ENCODE data around the gene DROSHA.

The DROSHA gene

GRCh38 chr5:31487506-31487905 is 44.4 kb downstream of the DROSHA start:
- Histone ChIP-seq H3K79me2 (ENCODE audit: insufficient read depth, low read length) (no peaks in the 10 kb centered on the region), H2AFZ (ENCODE audit: low read depth, low read length) (no peak overlapping the region), H3K9me3 (ENCODE audit: insufficient read depth, low read length, severe bottlenecking) (no peaks in the 10 kb centered on the region), H4K20me1 (ENCODE audit: insufficient read depth, low read length) (no peaks in the 10 kb centered on the region), H3K4me3 (ENCODE audit: low read depth in 1 of 2, low read length in 2 of 2) (no peak overlapping the region), H3K9ac (ENCODE audit: low read depth, low read length) (no peak overlapping the region), H3K4me1 (ENCODE audit: insufficient read depth, low read length) (no peaks in the 10 kb centered on the region), H3K4me2 (ENCODE audit: insufficient read depth, low read length) (no peak overlapping the region), H3K36me3 (ENCODE audit: insufficient read depth, low read length) (peaks cover 80% of the 10 kb centered on the region), H3K27me3 (ENCODE audit: insufficient read depth, low read length, poor library complexity) (no peaks in the 10 kb centered on the region), H3K27ac (ENCODE audit: low read length) (no peak overlapping the region)
- ATAC-seq (ENCODE audit: insufficient read depth, low read depth) (no peak), DNase-seq (no peak)
- TF ChIP-seq EZH2 (IDR thresholded peaks at IDR 0.05; ENCODE audit: borderline replicate concordance, low read depth, low read length, severe bottlenecking), result no peak

GRCh38 chr5:31486441-31486840 is 45.5 kb downstream of the DROSHA start:
- H3K9me3 ChIP-seq (ENCODE audit: insufficient read depth, low read length, severe bottlenecking), result no peaks in the 10 kb centered on the region
- no peak overlapping the region for H2AFZ ChIP-seq (ENCODE audit: low read depth, low read length)
- no peak for ATAC-seq (ENCODE audit: insufficient read depth, low read depth)
- H3K27me3 ChIP-seq (ENCODE audit: insufficient read depth, low read length, poor library complexity), result no peaks in the 10 kb centered on the region
- H4K20me1 ChIP-seq (ENCODE audit: insufficient read depth, low read length), result no peaks in the 10 kb centered on the region
- H3K4me3 ChIP-seq (ENCODE audit: low read depth in 1 of 2, low read length in 2 of 2), result no peak overlapping the region
- no peaks in the 10 kb centered on the region for H3K79me2 ChIP-seq (ENCODE audit: insufficient read depth, low read length)
- H3K9ac ChIP-seq (ENCODE audit: low read depth, low read length), result no peak overlapping the region
- H3K4me2 ChIP-seq (ENCODE audit: insufficient read depth, low read length), result no peak overlapping the region
- H3K27ac ChIP-seq (ENCODE audit: low read length), result no peak overlapping the region
- H3K36me3 ChIP-seq (ENCODE audit: insufficient read depth, low read length), result peaks cover 80% of the 10 kb centered on the region
- no peak for TF ChIP-seq EZH2 (IDR thresholded peaks at IDR 0.05; ENCODE audit: borderline replicate concordance, low read depth, low read length, severe bottlenecking)
- TF ChIP-seq CTCF (IDR thresholded peaks at IDR 0.05; ENCODE audit: borderline replicate concordance, extremely low read depth, low read length, poor library complexity, severe bottlenecking), result no peak
- no peaks in the 10 kb centered on the region for H3K4me1 ChIP-seq (ENCODE audit: insufficient read depth, low read length)
- DNase-seq, result no peak

- TF ChIP-seq CTCF (IDR thresholded peaks at IDR 0.05; ENCODE audit: borderline replicate concordance, extremely low read depth, low read length, poor library complexity, severe bottlenecking), result no peak
- TF ChIP-seq EZH2 (IDR thresholded peaks at IDR 0.05; ENCODE audit: borderline replicate concordance, low read depth, low read length, severe bottlenecking), result no peak
- ATAC-seq (ENCODE audit: insufficient read depth, low read depth), result no peak
- peaks cover 73% of the 10 kb centered on the region for H3K36me3 ChIP-seq (ENCODE audit: insufficient read depth, low read length)
- H3K9me3 ChIP-seq (ENCODE audit: insufficient read depth, low read length, severe bottlenecking), result no peaks in the 10 kb centered on the region
- H3K79me2 ChIP-seq (ENCODE audit: insufficient read depth, low read length), result no peaks in the 10 kb centered on the region
- no peak overlapping the region for H2AFZ ChIP-seq (ENCODE audit: low read depth, low read length)
- H3K27me3 ChIP-seq (ENCODE audit: insufficient read depth, low read length, poor library complexity), result no peaks in the 10 kb centered on the region
- H3K4me1 ChIP-seq (ENCODE audit: insufficient read depth, low read length), result no peaks in the 10 kb centered on the region
- H4K20me1 ChIP-seq (ENCODE audit: insufficient read depth, low read length), result no peaks in the 10 kb centered on the region
- no peak overlapping the region for H3K4me2 ChIP-seq (ENCODE audit: insufficient read depth, low read length)
- H3K9ac ChIP-seq (ENCODE audit: low read depth, low read length), result no peak overlapping the region
- no peak overlapping the region for H3K4me3 ChIP-seq (ENCODE audit: low read depth in 1 of 2, low read length in 2 of 2)
- DNase-seq, result no peak
- H3K27ac ChIP-seq (ENCODE audit: low read length), result no peak overlapping the region
Observed at GRCh38 chr5:31485376-31486207, 46.3 kb downstream of the DROSHA start.

- DNase-seq (no peak), ATAC-seq (ENCODE audit: insufficient read depth, low read depth) (no peak)
- no peak overlapping the region for H3K27ac ChIP-seq (ENCODE audit: low read length)
- H3K9me3 ChIP-seq (ENCODE audit: insufficient read depth, low read length, severe bottlenecking), result no peaks in the 10 kb centered on the region
- H3K4me3 ChIP-seq (ENCODE audit: low read depth in 1 of 2, low read length in 2 of 2), result no peak overlapping the region
- H3K79me2 ChIP-seq (ENCODE audit: insufficient read depth, low read length), result no peaks in the 10 kb centered on the region
- H3K36me3 ChIP-seq (ENCODE audit: insufficient read depth, low read length), result peaks cover 53% of the 10 kb centered on the region
- no peaks in the 10 kb centered on the region for H4K20me1 ChIP-seq (ENCODE audit: insufficient read depth, low read length)
- H3K4me2 ChIP-seq (ENCODE audit: insufficient read depth, low read length), result no peak overlapping the region
- no peaks in the 10 kb centered on the region for H3K27me3 ChIP-seq (ENCODE audit: insufficient read depth, low read length, poor library complexity)
- H2AFZ ChIP-seq (ENCODE audit: low read depth, low read length), result no peak overlapping the region
- no peak overlapping the region for H3K9ac ChIP-seq (ENCODE audit: low read depth, low read length)
- H3K4me1 ChIP-seq (ENCODE audit: insufficient read depth, low read length), result no peaks in the 10 kb centered on the region
- TF ChIP-seq EZH2 (IDR thresholded peaks at IDR 0.05; ENCODE audit: borderline replicate concordance, low read depth, low read length, severe bottlenecking) (no peak), CTCF (IDR thresholded peaks at IDR 0.05; ENCODE audit: borderline replicate concordance, extremely low read depth, low read length, poor library complexity, severe bottlenecking) (no peak)
Observed at GRCh38 chr5:31481531-31482165, 50.2 kb downstream of the DROSHA start.

Data from DND-41 (cell line).